Forelimb muscle (tissue), 1 donor: ENCODE results near the gene PDPR. TPM values are rescaled to one million over a fixed set of nuclear protein-coding genes. Genes with fewer than 3 reads are reported as not detected.

Experiments used
- polyA plus RNA-seq: library from polyadenylated mRNA; unstranded; fragments of 120-200 nt; gene quantifications from one replicate; pipeline ENCODE4 v1.2.1, GENCODE V29; 2013; ENCODE audit not compliant: insufficient read length

The PDPR gene
- polyA plus RNA-seq, 1 donor, result 24.5 TPM

Other genes with a start within 250 kb of the PDPR start
- 0.46 TPM for gene CLEC18A, start 163.0 kb upstream of the PDPR start, polyA plus RNA-seq
- gene CLEC18C, start 59.5 kb downstream of the PDPR start, polyA plus RNA-seq, result 1.3 TPM
- gene EXOSC6, start 137.6 kb downstream of the PDPR start, polyA plus RNA-seq, result 14.2 TPM
- gene AARS1, start 175.2 kb downstream of the PDPR start, polyA plus RNA-seq, result 60.2 TPM
- gene DDX19B, start 184.9 kb downstream of the PDPR start, polyA plus RNA-seq, result 19.9 TPM
- gene DDX19A, start 232.6 kb downstream of the PDPR start, polyA plus RNA-seq, result 33.9 TPM